Left ventricle myocardium inferior (tissue), 1 donor: Measurements from ENCODE around the gene SEMA3C. TPM values are rescaled to one million over a fixed set of nuclear protein-coding genes. Genes with fewer than 3 reads are reported as not detected.

Experiments
- DNase-seq: peaks from one replicate; pipeline ENCODE4 v3.0.0-alpha.2; 2020
- H3K27ac ChIP-seq: fragments of 200-600 bp; replicated peaks from 2 replicates; pipeline ENCODE4 v1.8.0; 2021
- H3K27me3 ChIP-seq: fragments of 200-600 bp; 2 replicates; pipeline ENCODE4 v1.8.0; 2021; ENCODE audit warnings: low read depth
- H3K36me3 ChIP-seq: fragments of 200-600 bp; 2 replicates; pipeline ENCODE4 v1.8.0; 2021
- H3K4me1 ChIP-seq: fragments of 200-600 bp; 2 replicates; pipeline ENCODE4 v1.8.0; 2021
- H3K4me3 ChIP-seq: fragments of 200-600 bp; 2 replicates; pipeline ENCODE4 v1.8.0; 2021; ENCODE audit warnings: mild to moderate bottlenecking, moderate library complexity
- H3K9me3 ChIP-seq: fragments of 200-600 bp; replicated peaks from 2 replicates; pipeline ENCODE4 v1.8.0; 2021
- CTCF ChIP-seq: fragments of 200-600 bp; IDR thresholded peaks from 2 replicates; pipeline ENCODE4 v1.8.0; 2021; ENCODE audit warnings: antibody characterized with exemption, mild to moderate bottlenecking, borderline replicate concordance
- intact Hi-C: fragments of 100-400 bp; cut with micrococcal nuclease; formaldehyde crosslinking; loops from one replicate; pipeline ENCODE4 v1.11.0; 2022
- total RNA-seq: library from RNA; stranded (reverse); fragmentation: NEBNext Ultra II Directional; extraction: Animal tissue kit (Norgen Biotek cat#: 25700); gene quantifications from one replicate; pipeline ENCODE4 v1.2.1, GENCODE V29; 2021
- donor health status: DM: no; HTN: yes; CAD: no; lungs with severe emphysema.

Gene SEMA3C
- total RNA-seq, 1 donor from 2014 or later: 66.5 TPM

GRCh38 chr7:80957226-80957777 is 38.5 kb upstream of the SEMA3C start:
- TF ChIP-seq CTCF: no peak
- Histone ChIP-seq H3K9me3 (no peaks in the 10 kb centered on the region), H3K4me3 (no peak overlapping the region), H3K27ac (no peak overlapping the region), H3K27me3 (no peaks in the 10 kb centered on the region), H3K36me3 (no peaks in the 10 kb centered on the region), H3K4me1 (peaks cover 9% of the 10 kb centered on the region)
- no peak for DNase-seq
- intact Hi-C loops: no loop called here

DNA sequence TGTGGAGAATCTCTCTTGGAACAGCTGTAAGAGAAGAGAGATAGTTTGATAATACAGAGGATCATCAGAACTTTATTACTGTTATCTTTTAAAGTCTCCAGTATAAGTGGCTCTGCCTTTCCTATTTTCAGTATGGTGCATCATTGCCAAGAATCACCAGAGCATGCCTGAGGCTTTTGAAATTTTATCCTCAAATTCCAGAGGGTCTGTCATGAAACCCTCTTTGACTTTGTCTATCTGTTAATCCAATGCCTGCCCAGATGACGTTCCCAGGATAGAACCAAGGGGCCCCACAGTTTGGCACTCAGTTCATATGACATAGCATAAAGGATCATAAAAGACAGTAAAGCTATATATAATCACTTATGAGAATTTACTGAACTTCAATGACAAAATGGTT is 35.3 kb upstream of the SEMA3C start:
- intact Hi-C loops: no loop called here
- no peak overlapping the region for H3K4me3 ChIP-seq
- no peaks in the 10 kb centered on the region for H3K27me3 ChIP-seq
- TF ChIP-seq CTCF: no peak
- H3K27ac ChIP-seq: no peak overlapping the region
- H3K9me3 ChIP-seq: peaks cover 4% of the 10 kb centered on the region
- peaks cover 15% of the 10 kb centered on the region for H3K4me1 ChIP-seq
- H3K36me3 ChIP-seq: no peaks in the 10 kb centered on the region
- DNase-seq: no peak

DNA sequence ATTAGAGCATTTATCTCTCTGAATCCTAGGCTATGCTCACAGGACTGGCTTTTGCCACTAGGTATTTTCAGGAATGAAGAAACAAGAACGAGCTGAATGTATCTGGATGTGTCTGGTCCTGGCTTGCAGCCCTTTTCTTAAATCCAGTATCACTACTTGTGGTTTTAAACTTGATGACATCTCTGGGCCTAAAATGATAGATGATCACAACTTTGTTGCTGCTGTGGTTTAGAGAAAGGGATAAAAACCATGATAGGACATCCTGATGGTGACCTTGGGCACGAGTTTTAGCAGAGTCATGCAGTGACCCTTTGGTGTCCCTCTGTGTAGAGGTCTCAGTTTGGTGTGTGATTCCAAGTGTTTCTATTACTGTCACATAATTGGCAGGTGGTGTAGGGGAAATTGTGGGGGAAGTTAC is 31.7 kb upstream of the SEMA3C start:
- no peak for DNase-seq
- no peak for TF ChIP-seq CTCF
- peaks cover 4% of the 10 kb centered on the region for H3K9me3 ChIP-seq
- H3K4me3 ChIP-seq: no peak overlapping the region
- intact Hi-C loops: no loop called here
- H3K27ac ChIP-seq: peak overlapping the region; percentile 84
- H3K4me1 ChIP-seq: peaks cover 20% of the 10 kb centered on the region
- no peaks in the 10 kb centered on the region for H3K27me3 ChIP-seq
- no peaks in the 10 kb centered on the region for H3K36me3 ChIP-seq

DNA sequence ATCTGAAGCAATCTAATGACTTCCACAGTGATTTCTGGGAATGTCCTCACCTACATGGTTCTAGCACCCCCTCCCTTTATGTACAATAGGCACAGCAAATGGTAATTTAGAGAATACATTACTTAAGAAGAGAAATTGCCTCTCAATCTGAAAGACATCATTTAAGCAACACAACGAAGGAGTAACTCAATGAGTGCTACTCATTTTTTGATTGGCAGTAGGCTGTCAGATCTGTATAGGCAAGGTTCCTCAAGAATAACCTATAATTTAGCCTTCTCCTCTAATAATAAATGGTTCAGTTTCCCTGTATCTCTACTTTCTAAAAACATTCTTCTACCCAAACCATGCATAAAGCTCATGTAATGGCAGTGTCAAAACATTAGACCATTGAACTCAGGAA is 30.6 kb upstream of the SEMA3C start:
- no peak for DNase-seq
- intact Hi-C loops: no loop called here
- no peaks in the 10 kb centered on the region for H3K36me3 ChIP-seq
- H3K4me1 ChIP-seq: peaks cover 20% of the 10 kb centered on the region
- no peaks in the 10 kb centered on the region for H3K27me3 ChIP-seq
- peaks cover 4% of the 10 kb centered on the region for H3K9me3 ChIP-seq
- H3K4me3 ChIP-seq: no peak overlapping the region
- peak overlapping the region; percentile 84 for H3K27ac ChIP-seq
- no peak for TF ChIP-seq CTCF

DNA sequence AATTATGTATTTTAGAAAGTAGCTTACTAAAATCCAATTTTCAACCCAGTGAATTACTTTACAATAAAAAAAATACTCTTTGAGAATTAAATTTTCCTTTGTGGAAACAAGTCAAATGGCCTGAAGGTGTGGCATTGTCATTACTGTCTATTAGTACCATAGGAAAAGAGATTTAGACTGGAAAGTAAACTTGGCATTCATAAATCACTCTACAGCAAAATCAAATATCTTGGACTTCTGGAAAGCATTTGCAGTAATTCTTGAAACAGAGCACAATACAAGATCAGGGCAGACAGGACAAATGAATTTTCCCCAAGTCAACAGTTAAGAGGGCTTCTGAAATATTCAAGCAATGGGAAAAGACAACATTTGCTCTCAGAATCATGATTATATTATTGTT is 28.0 kb upstream of the SEMA3C start:
- H3K27me3 ChIP-seq: no peaks in the 10 kb centered on the region
- H3K4me3 ChIP-seq: no peak overlapping the region
- no peak overlapping the region for H3K27ac ChIP-seq
- H3K9me3 ChIP-seq: peaks cover 4% of the 10 kb centered on the region
- no peaks in the 10 kb centered on the region for H3K36me3 ChIP-seq
- peaks cover 21% of the 10 kb centered on the region for H3K4me1 ChIP-seq
- no peak for TF ChIP-seq CTCF
- DNase-seq: no peak
- intact Hi-C loops: no loop called here
